Measurements from ENCODE around the gene APOBEC3A. TPM values are rescaled to one million over a fixed set of nuclear protein-coding genes. Genes with fewer than 3 reads are reported as not detected.

APOBEC3A gene
- total and polyA plus RNA-seq, 2 of the 4 experiments (the other 2 are of a cell fraction), result not detected

DNA sequence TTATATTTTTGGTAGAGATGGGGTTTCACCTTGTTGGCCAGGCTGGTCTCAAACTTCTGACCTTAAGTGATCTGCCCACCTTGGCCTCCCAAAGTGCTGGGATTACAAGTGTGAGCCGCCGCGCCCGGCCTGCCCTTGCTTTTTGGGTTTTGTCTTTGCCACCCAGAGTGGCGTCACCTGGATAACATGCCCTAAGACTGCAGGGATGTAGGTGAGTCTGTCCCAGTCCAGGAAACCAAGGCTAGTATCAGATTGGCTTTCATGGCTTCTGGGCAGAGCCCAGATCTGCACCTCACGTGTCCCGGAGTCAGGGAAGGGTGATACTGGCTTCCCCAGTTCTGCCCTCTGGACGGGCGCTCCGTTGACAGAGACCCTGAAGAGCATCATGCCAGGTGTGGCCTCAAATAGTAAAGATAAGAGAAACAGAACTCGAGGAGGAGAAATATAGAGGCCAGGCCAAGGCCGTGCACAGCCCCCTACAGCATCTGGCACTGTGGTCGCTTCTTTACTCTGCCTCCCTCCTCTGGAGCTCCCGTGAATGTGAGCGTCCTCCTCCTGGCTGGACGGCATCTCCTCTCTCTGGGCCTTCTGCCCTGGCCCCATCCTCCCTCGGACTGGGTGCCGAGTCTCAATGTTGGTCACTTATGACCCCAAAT is 16.9 kb downstream of the APOBEC3A start:
- DNase-seq (no peak), ATAC-seq (ENCODE audit: low read depth) (no peak)
- no peak overlapping the region for H3K18ac ChIP-seq (ENCODE audit: low read depth, low read length)
- no peak overlapping the region for H3K14ac ChIP-seq (replicated peaks; ENCODE audit: low read depth, low read length)
- no peak overlapping the region for H2BK20ac ChIP-seq (ENCODE audit: low read depth, low read length)
- H3K4me3 ChIP-seq (ENCODE audit: insufficient read depth, low read depth, low read length), result no peak overlapping the region
- H3K9me3 ChIP-seq (ENCODE audit: control insufficient read depth, insufficient read depth, low read length), result peaks cover 4% of the 10 kb centered on the region
- in situ Hi-C loops (cut with MboI; ENCODE audit: low sequenced_read_pairs), result no loop called here
- H3K36me3 ChIP-seq (ENCODE audit: control insufficient read depth, insufficient read depth, low read length), result no peaks in the 10 kb centered on the region
- H3K27ac ChIP-seq (ENCODE audit: insufficient read depth, low read length), result no peak overlapping the region
- H3K27me3 ChIP-seq (ENCODE audit: control insufficient read depth, insufficient read depth, low read length), result peaks cover 25% of the 10 kb centered on the region
- H2BK5ac ChIP-seq (ENCODE audit: low read depth, low read length, poor library complexity, severe bottlenecking), result no peak overlapping the region
- H3K23ac ChIP-seq (ENCODE audit: low read depth, low read length), result no peak overlapping the region
- no peaks in the 10 kb centered on the region for H3K9me1 ChIP-seq (ENCODE audit: insufficient read depth, low read length)
- H2BK15ac ChIP-seq (ENCODE audit: low read depth, low read length), result no peak overlapping the region
- no peaks in the 10 kb centered on the region for H3K79me1 ChIP-seq (ENCODE audit: low read depth in 1 of 2, low read length in 2 of 2)
- CTCF ChIA-PET, result interaction anchor here (0.6 to 1.6 kb wide), 2 partner anchors 8 to 684 kb away, joined by 4 to 6 read pairs; partner anchors contain the start of gene APOBEC3B
- H2AFZ ChIP-seq (replicated peaks; ENCODE audit: low read length, poor library complexity), result no peak overlapping the region
- H2AK5ac ChIP-seq (ENCODE audit: low read depth, low read length), result no peak overlapping the region
- H3K4me2 ChIP-seq (ENCODE audit: low read depth, low read length), result no peak overlapping the region
- H3K56ac ChIP-seq (ENCODE audit: extremely low read depth, insufficient read depth, low read length), result no peak overlapping the region
- intact Hi-C loops (cut with micrococcal nuclease), result no loop called here
- POLR2A ChIA-PET (ENCODE audit: unreplicated experiment), result no interaction called here
- H4K91ac ChIP-seq (ENCODE audit: insufficient read depth, low read depth, low read length), result no peak overlapping the region
- H3K4ac ChIP-seq (ENCODE audit: low read depth, low read length), result no peak overlapping the region
- H2BK120ac ChIP-seq (ENCODE audit: low read depth, low read length), result no peak overlapping the region
- no peak overlapping the region for H3K9ac ChIP-seq (ENCODE audit: low read depth, low read length)
- H4K5ac ChIP-seq (ENCODE audit: low read depth, low read length), result no peak overlapping the region
- WGBS, 2 experiments (ENCODE audit: extremely low coverage in 2 of 2, insufficient read length in 1 of 2), result 79% methylated on average over 10 of the region's 18 CpGs; no CpG with 5 or more reads in 1 of the 2 experiments
- no peak overlapping the region for H2AK9ac ChIP-seq (replicated peaks; ENCODE audit: low read depth, low read length, poor library complexity)
- dilution Hi-C loops (cut with HindIII; ENCODE audit: low sequenced_read_pairs, unreplicated experiment), result no loop called here
- H4K20me1 ChIP-seq (ENCODE audit: insufficient read depth, low read length), result no peaks in the 10 kb centered on the region
- TF ChIP-seq BHLHE40 (IDR thresholded peaks at IDR 0.05; ENCODE audit: low read depth, low read length) (no peak), MAFK (IDR thresholded peaks at IDR 0.05; ENCODE audit: low read depth, low read length) (no peak), RFX5 (IDR thresholded peaks at IDR 0.05; ENCODE audit: low read depth, low read length) (no peak)
- BruUV-seq (replicated peaks), result no TSS peak
- no peaks in the 10 kb centered on the region for H3K4me1 ChIP-seq (ENCODE audit: control insufficient read depth, insufficient read depth, low read length)
- no peak overlapping the region for H4K8ac ChIP-seq (ENCODE audit: low read depth in 2 of 2, low read length in 2 of 2)
